ENCODE results near the gene THOC5. TPM values are rescaled to one million over a fixed set of nuclear protein-coding genes. Genes with fewer than 3 reads are reported as not detected.
"Not testable (repeated sequence)": the region's sequence is repeated elsewhere in the genome, so short reads cannot be mapped to it uniquely, and the experiment has no call there.

The THOC5 gene
- total RNA-seq, 3 donors from 2014 or later, result 33.2 to 55.4 (median 48.0) TPM

GRCh38 chr22:29587938-29588699 is 34.6 kb upstream of the THOC5 start:
- intact Hi-C loops (cut with DNase I; ENCODE audit: low total_unique reads), result no loop called here
- no peak for DNase-seq (ENCODE audit: low spot score in 2 of 2)
- H3K4me1 ChIP-seq, result no peaks in the 10 kb centered on the region
- H3K27ac ChIP-seq, result no peak overlapping the region
- H3K36me3 ChIP-seq, result no peaks in the 10 kb centered on the region
- TF ChIP-seq POLR2A (IDR thresholded peaks at IDR 0.05) (no peak), CTCF (IDR thresholded peaks at IDR 0.05) (no peak), POLR2AphosphoS5 (IDR thresholded peaks at IDR 0.05) (no peak)
- H3K9me3 ChIP-seq, result no peaks in the 10 kb centered on the region
- H3K4me3 ChIP-seq, result no peak overlapping the region
- H3K27me3 ChIP-seq, result no peaks in the 10 kb centered on the region

- H3K4me3 ChIP-seq; H3K36me3 ChIP-seq; intact Hi-C loops (cut with DNase I; ENCODE audit: low total_unique reads); H3K9me3 ChIP-seq; H3K27ac ChIP-seq; H3K4me1 ChIP-seq; H3K27me3 ChIP-seq; DNase-seq (ENCODE audit: low spot score in 2 of 2): not testable (repeated sequence)
Measured at GRCh38 chr22:29586193-29586705, 32.7 kb upstream of the THOC5 start.

- Histone ChIP-seq H3K27me3 (no peaks in the 10 kb centered on the region), H3K4me3 (no peak overlapping the region), H3K4me1 (no peaks in the 10 kb centered on the region), H3K27ac (no peak overlapping the region), H3K9me3 (no peaks in the 10 kb centered on the region), H3K36me3 (no peaks in the 10 kb centered on the region)
- no peak for DNase-seq (ENCODE audit: low spot score in 2 of 2)
- no peak for TF ChIP-seq POLR2AphosphoS5 (IDR thresholded peaks at IDR 0.05)
- no peak for TF ChIP-seq CTCF (IDR thresholded peaks at IDR 0.05)
- no peak for TF ChIP-seq POLR2A (IDR thresholded peaks at IDR 0.05)
- intact Hi-C loops (cut with DNase I; ENCODE audit: low total_unique reads), result no loop called here
Measured at GRCh38 chr22:29584975-29585374, 31.4 kb upstream of the THOC5 start.

- peak overlapping the region in 2 of 3 donors; percentile 70 to 88 for H3K4me3 ChIP-seq
- no peaks in the 10 kb centered on the region for H3K9me3 ChIP-seq
- intact Hi-C loops (cut with DNase I; ENCODE audit: low total_unique reads), result no loop called here
- H3K36me3 ChIP-seq, result no peaks in the 10 kb centered on the region
- no peaks in the 10 kb centered on the region for H3K27me3 ChIP-seq
- DNase-seq (ENCODE audit: low spot score in 2 of 2), result no peak
- no peaks in the 10 kb centered on the region for H3K4me1 ChIP-seq
- TF ChIP-seq POLR2AphosphoS5 (IDR thresholded peaks at IDR 0.05), result no peak
- TF ChIP-seq CTCF (IDR thresholded peaks at IDR 0.05), result no peak
- TF ChIP-seq POLR2A (IDR thresholded peaks at IDR 0.05), result no peak
- peak overlapping the region in 1 of 2 donors; percentile 89 for H3K27ac ChIP-seq
Measured at GRCh38 chr22:29581799-29582198, 28.2 kb upstream of the THOC5 start.

- H3K4me1 ChIP-seq, result no peaks in the 10 kb centered on the region
- H3K36me3 ChIP-seq, result no peaks in the 10 kb centered on the region
- no peaks in the 10 kb centered on the region for H3K9me3 ChIP-seq
- H3K4me3 ChIP-seq, result peak overlapping the region; percentile 65 to 88 (median 70)
- peak overlapping the region; percentile 69 to 89 for H3K27ac ChIP-seq
- no peaks in the 10 kb centered on the region for H3K27me3 ChIP-seq
- no peak for DNase-seq (ENCODE audit: low spot score in 2 of 2)
- TF ChIP-seq CTCF (IDR thresholded peaks at IDR 0.05), result no peak
- no peak for TF ChIP-seq POLR2A (IDR thresholded peaks at IDR 0.05)
- TF ChIP-seq POLR2AphosphoS5 (IDR thresholded peaks at IDR 0.05), result no peak
- intact Hi-C loops (cut with DNase I; ENCODE audit: low total_unique reads), result no loop called here
Measured at GRCh38 chr22:29580200-29580810, 26.7 kb upstream of the THOC5 start.

Measured in breast epithelium (tissue), 4 donors.